Smooth muscle cell (in vitro differentiated cells): Measurements from ENCODE around the gene TCERG1L. TPM values are rescaled to one million over a fixed set of nuclear protein-coding genes. Genes with fewer than 3 reads are reported as not detected.

Experiments
- DNase-seq: peaks from one replicate; lab custom pipeline; 2025; ENCODE audit not compliant: unreplicated experiment; lab: John Stamatoyannopoulos, UW
- H2AFZ ChIP-seq: fragments of 200-600 bp; sonication (generic); 2 replicates; pipeline ENCODE4 v1.6.0; 2016; ENCODE audit warnings: antibody characterized with exemption, low read depth, mild to moderate bottlenecking
- H3F3A ChIP-seq: fragments of 200-600 bp; sonication (generic); 2 replicates; pipeline ENCODE4 v1.6.0; 2017; ENCODE audit warnings: antibody characterized with exemption, low read depth
- H3K27ac ChIP-seq: fragments of 200-600 bp; sonication (generic); 2 replicates; pipeline ENCODE4 v1.5.1; 2016; ENCODE audit warnings: low read depth, mild to moderate bottlenecking
- H3K27me3 ChIP-seq: fragments of 200-600 bp; sonication (generic); 2 replicates; pipeline ENCODE4 v1.6.1; 2016; ENCODE audit warnings: low read depth, mild to moderate bottlenecking
- H3K36me3 ChIP-seq: fragments of 200-600 bp; sonication (generic); 2 replicates; pipeline ENCODE4 v1.5.1; 2016; ENCODE audit warnings: low read depth
- H3K4me1 ChIP-seq: fragments of 200-600 bp; sonication (generic); 2 replicates; pipeline ENCODE4 v1.5.1; 2016; ENCODE audit warnings: low read depth
- H3K4me2 ChIP-seq: fragments of 200-600 bp; sonication (generic); 2 replicates; pipeline ENCODE4 v1.6.0; 2016; ENCODE audit warnings: mild to moderate bottlenecking
- H3K4me3 ChIP-seq: fragments of 200-600 bp; sonication (generic); 2 replicates; pipeline ENCODE4 v1.5.1; 2016; ENCODE audit warnings: mild to moderate bottlenecking
- H3K79me2 ChIP-seq: fragments of 200-600 bp; sonication (generic); 2 replicates; pipeline ENCODE4 v1.6.0; 2016; ENCODE audit warnings: low read depth, mild to moderate bottlenecking
- H3K9ac ChIP-seq: fragments of 200-600 bp; sonication (generic); 2 replicates; pipeline ENCODE4 v1.6.0; 2016; ENCODE audit warnings: low read depth
- H3K9me3 ChIP-seq: fragments of 200-600 bp; sonication (generic); replicated peaks from 2 replicates; pipeline ENCODE4 v1.5.1; 2016; ENCODE audit warnings: low read depth
- H4K20me1 ChIP-seq: fragments of 200-600 bp; sonication (generic); 2 replicates; pipeline ENCODE4 v1.6.0; 2016; ENCODE audit warnings: low read depth
- CTCF ChIP-seq: fragments of 200-600 bp; sonication (generic); IDR thresholded peaks from 2 replicates; pipeline ENCODE4 v1.5.1; 2017; ENCODE audit warnings: borderline replicate concordance, mild to moderate bottlenecking, antibody characterized with exemption; ENCODE audit not compliant: insufficient read depth, poor library complexity, severe bottlenecking
- WGBS: methylation state at CpG from one replicate; pipeline ENCODE4 v1.1.7; 2016; ENCODE audit warnings: low lambda C conversion rate; 5-methylcytosine and 5-hydroxymethylcytosine counted together
- polyA plus RNA-seq: library from polyadenylated mRNA; unstranded; fragments of >200 nt; fragmentation: Nextera tagmentation; extraction: Ambion mirVana; gene quantifications from 2 replicates; pipeline ENCODE4 v1.2.1, GENCODE V29; 2016
- total RNA-seq: library from RNA; depleted of rRNA; stranded (reverse); fragments of >200 nt; gene quantifications from 2 replicates; pipeline ENCODE4 v1.2.3, GENCODE V29; 2014

Gene TCERG1L
- total and polyA plus RNA-seq, 2 experiments from 2014 or later = not detected

GRCh38 chr10:131077724-131078123 lies 233.8 kb downstream of the TCERG1L start:
- WGBS = 72% methylated on average over 6 of the region's 6 CpGs
- Histone ChIP-seq H3K79me2 (no peaks in the 10 kb centered on the region), H2AFZ (no peak overlapping the region), H3K9me3 (no peaks in the 10 kb centered on the region), H3K4me2 (no peak overlapping the region), H3K27me3 (no peaks in the 10 kb centered on the region), H3K27ac (no peak overlapping the region), H3K36me3 (no peaks in the 10 kb centered on the region), H3K9ac (no peak overlapping the region), H3F3A (no peaks in the 10 kb centered on the region), H4K20me1 (no peaks in the 10 kb centered on the region), H3K4me1 (no peaks in the 10 kb centered on the region), H3K4me3 (no peak overlapping the region)
- no peak for TF ChIP-seq CTCF
- no peak for DNase-seq

- Histone ChIP-seq H3K4me1 (no peaks in the 10 kb centered on the region), H3K9me3 (no peaks in the 10 kb centered on the region), H3K27ac (no peak overlapping the region), H3K4me2 (no peak overlapping the region), H4K20me1 (no peaks in the 10 kb centered on the region), H3K27me3 (no peaks in the 10 kb centered on the region), H3K36me3 (no peaks in the 10 kb centered on the region), H3K4me3 (no peak overlapping the region), H3K79me2 (no peaks in the 10 kb centered on the region), H2AFZ (no peak overlapping the region), H3F3A (no peaks in the 10 kb centered on the region), H3K9ac (no peak overlapping the region)
- 95% methylated on average over 6 of the region's 6 CpGs for WGBS
- TF ChIP-seq CTCF = no peak
- no peak for DNase-seq
These were observed 234.5 kb downstream of the TCERG1L start for GRCh38 chr10:131077031-131077430.

GRCh38 chr10:131076356-131076755 lies 235.2 kb downstream of the TCERG1L start:
- TF ChIP-seq CTCF = no peak
- no peak overlapping the region for H3K27ac ChIP-seq
- no peak overlapping the region for H3K9ac ChIP-seq
- no peak overlapping the region for H3K4me3 ChIP-seq
- H3K79me2 ChIP-seq = no peaks in the 10 kb centered on the region
- WGBS = 88% methylated on average over 8 of the region's 8 CpGs
- H3K4me2 ChIP-seq = no peak overlapping the region
- no peaks in the 10 kb centered on the region for H3F3A ChIP-seq
- H3K36me3 ChIP-seq = no peaks in the 10 kb centered on the region
- H4K20me1 ChIP-seq = no peaks in the 10 kb centered on the region
- H2AFZ ChIP-seq = no peak overlapping the region
- no peaks in the 10 kb centered on the region for H3K9me3 ChIP-seq
- no peaks in the 10 kb centered on the region for H3K4me1 ChIP-seq
- no peaks in the 10 kb centered on the region for H3K27me3 ChIP-seq
- DNase-seq = no peak

GRCh38 chr10:131075218-131075770 lies 236.2 kb downstream of the TCERG1L start:
- DNase-seq = no peak
- Histone ChIP-seq H3K27me3 (no peaks in the 10 kb centered on the region), H3K9ac (no peak overlapping the region), H3F3A (no peaks in the 10 kb centered on the region), H3K36me3 (no peaks in the 10 kb centered on the region), H3K4me1 (no peaks in the 10 kb centered on the region), H3K27ac (no peak overlapping the region), H3K4me2 (no peak overlapping the region), H4K20me1 (no peaks in the 10 kb centered on the region), H3K4me3 (no peak overlapping the region), H3K9me3 (no peaks in the 10 kb centered on the region), H2AFZ (no peak overlapping the region), H3K79me2 (no peaks in the 10 kb centered on the region)
- TF ChIP-seq CTCF = no peak
- 96% methylated on average over 27 of the region's 27 CpGs for WGBS
